Gastrocnemius medialis (tissue), 4 donors: ENCODE measurements around the gene SMAD6.

Source experiments
- CTCF ChIP-seq, 5 experiments: fragments of 450-650 bp in 3 of 5; fragments of 200-600 bp in 2 of 5; sonication (generic) in 2 of 5; IDR thresholded peaks in 4 of 5; conservative IDR thresholded peaks in 1 of 5; 1 replicate in 4 of 5; 2 replicates in 1 of 5; pipeline ENCODE4 v1.5.1; 2016 to 2019; ENCODE audit warnings: antibody characterized with exemption in 5 of 5, mild to moderate bottlenecking in 3 of 5, moderate library complexity in 3 of 5
- POLR2A ChIP-seq, 2 donors: fragments of 450-650 bp; IDR thresholded peaks; one replicate each; pipeline ENCODE4 v1.6.1; 2017; ENCODE audit warnings: antibody characterized with exemption in 2 of 2, mild to moderate bottlenecking in 2 of 2, moderate library complexity in 2 of 2

- TF ChIP-seq CTCF (IDR thresholded peaks at IDR 0.05 in 4 of 5, conservative IDR thresholded peaks at IDR 0.05 in 1 of 5) (no peak), POLR2A (IDR thresholded peaks at IDR 0.05) (no peak)
These were observed 49.5 kb downstream of the SMAD6 start for GRCh38 chr15:66751579-66751978.
